ENCODE data around the gene STARD9. TPM values are rescaled to one million over a fixed set of nuclear protein-coding genes. Genes with fewer than 3 reads are reported as not detected.

Gene STARD9
- total and polyA plus RNA-seq, 4 donors = 2.4 to 27.6 (median 10.8) TPM

DNA sequence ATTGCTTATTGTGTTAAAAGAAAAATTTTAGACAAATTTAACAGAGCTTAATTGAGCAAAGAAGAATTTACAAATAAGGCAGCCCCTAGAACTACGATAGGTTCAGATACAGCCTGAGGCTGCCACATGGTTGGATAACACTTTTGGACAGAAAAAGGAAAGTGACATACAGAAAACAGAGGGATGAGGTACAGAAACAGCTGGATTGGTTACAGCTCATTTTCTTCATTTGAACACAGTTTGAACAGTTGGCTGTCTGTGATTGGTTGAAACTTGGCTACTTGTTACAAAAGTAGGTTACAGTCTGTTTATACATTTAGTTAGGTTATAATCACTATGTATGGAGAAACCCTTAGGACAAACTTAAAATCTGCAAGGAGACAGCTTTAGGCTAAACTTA lies 46.0 kb downstream of the STARD9 start:
- Histone ChIP-seq H3K9ac (ENCODE audit: insufficient read depth in 1 of 2, low read length in 2 of 2) (no peak overlapping the region), H3K4me1 (ENCODE audit: control insufficient read depth in 5 of 5, insufficient read depth in 5 of 5, low read length in 5 of 5) (peaks cover 0 to 4% (median 0%) of the 10 kb centered on the region in 5 donors), H3K4me3 (no peak overlapping the region), H3K27ac (ENCODE audit: low read depth in 1 of 2, low read length in 1 of 2) (no peak overlapping the region), H3K27me3 (ENCODE audit: control insufficient read depth in 3 of 3, insufficient read depth in 3 of 3, low read length in 2 of 3) (no peaks in the 10 kb centered on the region), H3K9me3 (ENCODE audit: control insufficient read depth in 4 of 4, insufficient read depth in 3 of 4, low read length in 3 of 4) (no peaks in the 10 kb centered on the region), H3K36me3 (ENCODE audit: control insufficient read depth in 4 of 4, insufficient read depth in 4 of 4, low read length in 4 of 4) (peaks cover 0 to 3% (median 0%) of the 10 kb centered on the region in 4 donors)
- TF ChIP-seq, protein P1, sequence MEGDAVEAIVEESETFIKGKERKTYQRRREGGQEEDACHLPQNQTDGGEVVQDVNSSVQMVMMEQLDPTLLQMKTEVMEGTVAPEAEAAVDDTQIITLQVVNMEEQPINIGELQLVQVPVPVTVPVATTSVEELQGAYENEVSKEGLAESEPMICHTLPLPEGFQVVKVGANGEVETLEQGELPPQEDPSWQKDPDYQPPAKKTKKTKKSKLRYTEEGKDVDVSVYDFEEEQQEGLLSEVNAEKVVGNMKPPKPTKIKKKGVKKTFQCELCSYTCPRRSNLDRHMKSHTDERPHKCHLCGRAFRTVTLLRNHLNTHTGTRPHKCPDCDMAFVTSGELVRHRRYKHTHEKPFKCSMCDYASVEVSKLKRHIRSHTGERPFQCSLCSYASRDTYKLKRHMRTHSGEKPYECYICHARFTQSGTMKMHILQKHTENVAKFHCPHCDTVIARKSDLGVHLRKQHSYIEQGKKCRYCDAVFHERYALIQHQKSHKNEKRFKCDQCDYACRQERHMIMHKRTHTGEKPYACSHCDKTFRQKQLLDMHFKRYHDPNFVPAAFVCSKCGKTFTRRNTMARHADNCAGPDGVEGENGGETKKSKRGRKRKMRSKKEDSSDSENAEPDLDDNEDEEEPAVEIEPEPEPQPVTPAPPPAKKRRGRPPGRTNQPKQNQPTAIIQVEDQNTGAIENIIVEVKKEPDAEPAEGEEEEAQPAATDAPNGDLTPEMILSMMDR (IDR thresholded peaks at IDR 0.05; ENCODE audit: control extremely low read depth, extremely low read depth) = no peak
- 97 to 100% methylated on average over 1 of the region's 1 CpG for WGBS, 2 donors
- ATAC-seq (ENCODE audit: insufficient read depth, low FRiP score) (no peak), DNase-seq (no peak)

GRCh38 chr15:42621996-42622925 lies 46.9 kb downstream of the STARD9 start:
- WGBS, 2 donors = 65 to 78% methylated on average over 6 of the region's 6 CpGs
- DNase-seq (no peak), ATAC-seq (ENCODE audit: insufficient read depth, low FRiP score) (no peak)
- H3K27ac ChIP-seq (ENCODE audit: low read depth in 1 of 2, low read length in 1 of 2) = no peak overlapping the region
- peaks cover 0 to 3% (median 0%) of the 10 kb centered on the region in 4 donors for H3K36me3 ChIP-seq (ENCODE audit: control insufficient read depth in 4 of 4, insufficient read depth in 4 of 4, low read length in 4 of 4)
- H3K9me3 ChIP-seq (ENCODE audit: control insufficient read depth in 4 of 4, insufficient read depth in 3 of 4, low read length in 3 of 4) = no peaks in the 10 kb centered on the region
- H3K4me3 ChIP-seq = no peak overlapping the region
- no peak overlapping the region for H3K9ac ChIP-seq (ENCODE audit: insufficient read depth in 1 of 2, low read length in 2 of 2)
- TF ChIP-seq, protein P1 (IDR thresholded peaks at IDR 0.05; ENCODE audit: control extremely low read depth, extremely low read depth) = no peak
- no peaks in the 10 kb centered on the region for H3K27me3 ChIP-seq (ENCODE audit: control insufficient read depth in 3 of 3, insufficient read depth in 3 of 3, low read length in 2 of 3)
- peaks cover 0 to 4% (median 0%) of the 10 kb centered on the region in 5 donors for H3K4me1 ChIP-seq (ENCODE audit: control insufficient read depth in 5 of 5, insufficient read depth in 5 of 5, low read length in 5 of 5)

DNA sequence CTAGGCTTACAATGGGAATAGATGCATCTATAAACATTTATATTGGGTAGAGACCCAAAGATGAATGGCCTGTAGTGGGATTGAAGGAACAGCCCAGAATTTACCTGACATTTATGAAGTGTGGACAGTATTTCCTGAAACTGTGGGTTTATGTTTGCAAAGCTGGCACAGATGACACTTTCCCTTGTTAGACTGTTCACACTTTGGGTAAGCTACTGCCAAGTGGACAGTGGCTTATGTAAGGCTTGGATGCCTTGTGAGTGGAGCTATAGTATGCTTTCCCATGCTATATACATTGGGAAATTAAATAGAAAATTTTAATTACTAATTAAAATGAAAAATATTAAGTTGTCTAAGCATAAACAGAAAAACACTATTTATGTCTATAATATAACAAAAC lies 48.5 kb downstream of the STARD9 start:
- Histone ChIP-seq H3K9me3 (ENCODE audit: control insufficient read depth in 4 of 4, insufficient read depth in 3 of 4, low read length in 3 of 4) (peaks cover 0 to 3% (median 0%) of the 10 kb centered on the region in 4 donors), H3K9ac (ENCODE audit: insufficient read depth in 1 of 2, low read length in 2 of 2) (no peak overlapping the region), H3K4me1 (ENCODE audit: control insufficient read depth in 5 of 5, insufficient read depth in 5 of 5, low read length in 5 of 5) (peaks cover 0 to 4% (median 0%) of the 10 kb centered on the region in 5 donors), H3K36me3 (ENCODE audit: control insufficient read depth in 4 of 4, insufficient read depth in 4 of 4, low read length in 4 of 4) (peaks cover 0 to 1% (median 0%) of the 10 kb centered on the region in 4 donors), H3K27ac (ENCODE audit: low read depth in 1 of 2, low read length in 1 of 2) (no peak overlapping the region), H3K4me3 (no peak overlapping the region), H3K27me3 (ENCODE audit: control insufficient read depth in 3 of 3, insufficient read depth in 3 of 3, low read length in 2 of 3) (no peaks in the 10 kb centered on the region)
- TF ChIP-seq, protein P1 (IDR thresholded peaks at IDR 0.05; ENCODE audit: control extremely low read depth, extremely low read depth) = no peak
- ATAC-seq (ENCODE audit: insufficient read depth, low FRiP score) (no peak), DNase-seq (no peak)

Data from lung (tissue), 12 donors.